Activated effector memory CD4-positive, alpha-beta T cell treated with Interleukin-2 at 50 U/mL for 16 hours (primary cell): ENCODE data around the gene SCNM1.
A peak's percentile ranks its signal among the peaks of the same experiment; 100 is the strongest.

Source experiments
- DNase-seq: peaks from one replicate; pipeline ENCODE4 v3.0.0-alpha.2; 2020

Gene SCNM1, protein sequence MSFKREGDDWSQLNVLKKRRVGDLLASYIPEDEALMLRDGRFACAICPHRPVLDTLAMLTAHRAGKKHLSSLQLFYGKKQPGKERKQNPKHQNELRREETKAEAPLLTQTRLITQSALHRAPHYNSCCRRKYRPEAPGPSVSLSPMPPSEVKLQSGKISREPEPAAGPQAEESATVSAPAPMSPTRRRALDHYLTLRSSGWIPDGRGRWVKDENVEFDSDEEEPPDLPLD

DNA sequence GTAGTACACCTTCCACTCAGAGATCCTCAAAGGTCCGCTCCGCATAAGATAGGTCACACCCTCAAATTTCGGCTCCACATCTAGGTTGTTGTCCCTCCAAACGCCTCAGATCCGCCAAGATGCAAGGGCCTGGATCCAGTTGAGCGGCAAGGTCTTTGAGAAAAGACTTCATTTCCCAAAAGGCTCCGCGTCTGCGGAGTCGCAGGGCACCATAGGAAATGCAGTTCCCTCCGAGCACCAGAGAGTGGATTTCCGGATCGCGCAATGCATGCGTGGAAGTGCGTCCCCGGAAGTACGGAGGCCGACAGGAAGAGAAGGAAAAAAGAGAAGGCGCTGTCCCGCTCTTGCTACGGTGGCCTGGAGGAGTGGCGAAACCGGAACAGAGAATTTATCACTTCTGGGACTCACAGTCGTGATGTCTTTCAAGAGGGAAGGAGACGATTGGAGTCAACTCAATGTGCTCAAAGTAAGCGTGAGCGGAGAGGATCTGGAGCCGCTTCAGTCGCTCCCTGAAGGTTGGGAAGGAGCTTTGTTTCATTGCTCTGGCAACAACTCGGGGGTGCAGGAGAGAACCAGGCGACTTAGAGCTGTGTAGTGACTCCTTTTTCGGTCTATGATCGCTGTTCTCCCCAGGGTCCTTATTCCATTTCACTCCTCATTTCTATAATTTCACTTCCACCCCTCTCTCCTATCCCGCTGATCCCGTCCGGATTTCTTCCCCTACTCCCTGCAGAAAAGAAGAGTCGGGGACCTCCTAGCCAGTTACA lies at the start of gene SCNM1, which contains the start of gene LYSMD1:
TSS of gene SCNM1 (plus strand) at position 407 of the 767 bp plus-strand sequence. CDS start at position 416, 9 bp downstream.
TSS of gene LYSMD1 (minus strand) at position 165 of the 767 bp plus-strand sequence. CDS start 644 bp downstream, outside the sequence.
- peak; percentile 94 for DNase-seq

DNA sequence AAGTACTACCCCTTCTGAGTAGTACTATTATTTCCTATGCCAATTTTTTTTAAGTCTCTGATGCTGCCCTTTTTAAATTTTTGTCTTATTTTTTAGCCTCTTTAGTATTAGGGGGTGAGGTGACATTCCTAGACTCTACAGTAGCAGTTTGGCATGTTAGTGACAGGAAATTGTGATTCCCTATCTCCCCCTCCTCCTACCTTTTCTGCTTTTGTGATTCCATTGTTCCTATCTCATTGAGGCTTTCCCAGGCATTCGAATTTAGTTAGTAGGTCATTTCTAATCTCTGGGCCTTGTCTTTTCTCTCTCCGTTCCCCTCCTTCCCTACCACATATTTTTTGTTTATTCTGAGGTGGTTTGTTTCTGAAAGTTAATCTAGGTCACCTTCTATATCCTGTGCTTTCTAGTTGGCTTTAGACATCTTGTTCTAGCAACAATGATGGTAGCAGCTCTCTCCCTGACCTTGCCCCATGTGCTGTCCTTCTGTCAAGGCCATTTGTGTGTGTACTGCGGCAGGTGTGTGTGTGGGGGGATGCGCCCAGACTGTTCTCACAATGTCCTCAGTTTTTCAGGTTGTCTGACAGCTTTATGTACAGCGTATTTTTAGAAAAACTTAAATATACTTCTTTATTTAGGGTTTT lies 41.1 kb upstream of the SCNM1 start:
- no peak for DNase-seq

DNA sequence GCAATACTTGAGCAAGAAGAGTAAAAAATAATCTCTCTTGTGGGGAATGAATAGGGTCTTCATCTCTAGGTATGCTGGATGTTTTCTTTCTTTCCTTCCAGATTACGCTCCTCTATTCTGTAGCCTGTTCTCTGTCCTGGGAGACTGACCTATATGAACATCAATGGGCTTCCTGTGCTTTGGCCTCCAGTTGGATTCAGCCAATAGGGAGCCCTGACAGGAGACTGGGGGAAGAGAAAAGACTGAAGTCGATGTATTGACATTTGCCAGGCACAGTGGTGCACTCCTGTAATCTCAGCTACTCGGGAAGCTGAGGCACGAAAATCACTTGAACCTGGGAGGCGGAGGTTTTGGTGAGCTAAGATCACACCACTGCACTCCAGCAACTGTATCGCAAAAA lies 37.1 kb upstream of the SCNM1 start:
- no peak for DNase-seq

DNA sequence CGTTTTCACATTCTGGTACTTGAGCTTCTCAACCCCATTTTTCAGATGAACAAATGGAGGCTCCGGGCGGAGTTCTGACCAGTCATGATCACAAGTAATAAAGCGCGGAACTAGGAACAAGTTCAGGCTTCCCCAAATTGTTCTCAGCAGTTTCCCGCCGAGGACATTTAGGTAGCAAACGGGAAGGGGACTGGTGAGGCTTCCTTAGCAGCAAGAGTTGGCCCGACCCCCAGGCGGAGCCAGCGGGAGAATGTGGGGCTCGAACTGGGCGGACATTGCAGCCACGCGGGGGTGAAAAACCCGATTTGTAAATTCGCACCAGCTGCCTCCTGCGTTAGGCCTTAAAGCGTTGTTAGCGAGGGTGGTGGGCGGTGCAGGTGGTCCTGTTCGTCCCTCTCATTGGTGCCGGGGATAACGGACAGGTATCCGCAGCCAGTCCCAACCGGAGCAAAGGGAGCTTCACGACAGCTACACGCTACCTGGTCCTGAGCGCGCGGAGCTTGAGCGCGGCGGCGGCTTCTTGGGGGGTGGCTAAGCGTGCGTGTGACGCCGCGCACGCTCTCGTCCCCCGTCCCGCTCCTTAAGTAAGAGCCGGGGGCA lies 34.9 kb upstream of the SCNM1 start:
- DNase-seq = peak; percentile 57

DNA sequence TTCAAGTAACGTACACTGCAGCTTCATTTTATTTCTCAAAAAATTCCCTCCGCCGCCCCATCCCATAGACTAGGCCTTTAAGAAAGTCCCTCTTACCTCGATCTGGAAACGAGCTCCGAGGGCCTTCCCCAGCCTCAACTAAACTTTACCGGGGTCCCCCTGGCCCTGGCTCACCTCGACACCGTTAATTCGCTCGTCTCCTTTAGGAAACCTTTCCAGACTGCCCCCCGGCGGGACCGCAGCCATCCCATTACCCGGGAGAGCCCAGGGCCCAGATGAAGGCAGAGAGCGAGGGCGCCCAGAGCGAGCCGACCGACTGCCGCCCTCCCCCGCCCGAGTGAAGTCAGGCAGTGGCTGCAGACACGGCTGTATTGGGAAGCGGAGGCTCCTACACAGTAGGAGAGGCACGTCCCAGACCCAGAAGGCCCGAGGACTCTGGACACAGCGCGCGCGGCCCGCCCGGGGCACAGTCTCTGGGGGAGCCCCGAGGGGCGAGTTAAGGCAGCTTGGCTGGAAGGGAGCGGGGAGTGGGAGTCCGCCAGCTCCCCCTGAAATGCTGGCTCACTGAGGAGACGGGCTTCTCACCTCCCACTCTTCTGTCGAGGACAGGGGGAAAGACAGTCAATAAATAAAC lies 34.1 kb upstream of the SCNM1 start:
- DNase-seq = no peak

DNA sequence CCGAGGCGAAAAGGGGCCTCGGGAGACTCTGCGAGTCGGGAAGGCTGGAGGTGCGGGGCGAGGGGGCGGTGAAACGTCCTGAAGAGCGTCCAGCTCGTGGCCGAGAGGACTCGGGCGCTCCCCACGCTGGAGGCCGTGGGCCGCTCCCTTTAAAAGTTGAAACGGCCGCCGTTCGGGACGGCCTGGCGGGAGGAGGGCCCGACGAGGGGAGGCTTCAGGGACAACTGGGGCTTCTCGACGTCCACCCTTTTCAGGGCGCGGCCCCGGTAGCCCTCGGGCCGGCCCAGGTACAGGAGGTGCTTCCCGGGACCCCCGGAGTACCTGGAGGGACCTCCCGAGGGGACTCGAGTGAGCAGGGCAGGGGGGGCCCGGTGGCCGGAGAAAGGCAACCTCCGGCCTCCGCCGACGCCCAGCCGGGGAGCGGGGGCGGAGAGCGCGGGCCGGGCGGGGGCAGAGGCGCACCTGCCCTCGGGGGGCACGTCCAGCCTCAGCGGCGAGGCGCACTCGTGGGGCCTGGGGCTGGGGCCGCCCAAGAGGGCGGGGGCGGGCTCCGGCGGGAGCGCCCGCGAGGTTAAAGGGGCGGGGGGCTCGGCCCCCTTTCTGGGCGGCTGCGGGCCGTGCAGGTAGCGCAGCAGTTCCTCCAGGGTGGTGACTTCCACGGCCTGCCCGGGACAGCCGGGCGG lies 33.5 kb upstream of the SCNM1 start:
- DNase-seq = no peak

DNA sequence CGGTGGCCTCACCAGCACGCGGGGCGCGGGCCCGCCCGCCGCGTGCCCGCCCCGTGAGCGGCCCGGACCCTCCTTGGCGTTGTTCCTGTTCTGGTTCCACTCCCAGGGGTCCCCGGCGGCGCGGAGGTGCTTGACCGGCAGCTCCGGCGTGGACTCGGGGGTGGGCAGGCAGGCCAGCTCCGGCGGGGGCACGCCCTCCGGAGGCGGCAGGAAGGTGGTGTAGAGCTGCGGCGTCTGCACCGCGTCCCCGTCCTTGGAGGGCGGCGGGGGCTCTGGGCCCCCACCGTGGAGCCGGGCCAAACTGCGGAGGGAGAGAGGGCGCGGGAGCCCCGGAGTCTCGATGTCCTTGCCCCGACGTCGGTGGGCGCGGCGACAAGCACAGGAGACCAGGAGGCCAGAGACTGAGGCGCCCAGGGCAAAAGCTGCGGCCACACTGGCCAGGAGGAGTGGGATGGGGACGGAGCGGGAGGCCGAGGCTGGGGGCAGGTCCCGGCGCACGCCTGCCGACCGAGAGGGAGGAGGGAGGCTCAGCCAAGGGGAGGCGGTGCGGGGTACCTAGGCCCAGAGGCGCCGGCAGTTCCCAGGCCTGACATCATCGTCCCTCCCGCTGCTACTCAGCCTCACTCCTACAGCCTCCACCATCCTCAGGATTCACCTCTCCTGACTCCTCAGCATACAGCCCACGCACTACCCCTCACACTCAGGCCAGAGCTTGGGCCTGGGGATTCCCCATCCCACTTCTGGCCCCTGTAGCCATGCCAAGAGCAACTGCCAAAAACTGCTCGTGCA lies 32.7 kb upstream of the SCNM1 start:
- no peak for DNase-seq

DNA sequence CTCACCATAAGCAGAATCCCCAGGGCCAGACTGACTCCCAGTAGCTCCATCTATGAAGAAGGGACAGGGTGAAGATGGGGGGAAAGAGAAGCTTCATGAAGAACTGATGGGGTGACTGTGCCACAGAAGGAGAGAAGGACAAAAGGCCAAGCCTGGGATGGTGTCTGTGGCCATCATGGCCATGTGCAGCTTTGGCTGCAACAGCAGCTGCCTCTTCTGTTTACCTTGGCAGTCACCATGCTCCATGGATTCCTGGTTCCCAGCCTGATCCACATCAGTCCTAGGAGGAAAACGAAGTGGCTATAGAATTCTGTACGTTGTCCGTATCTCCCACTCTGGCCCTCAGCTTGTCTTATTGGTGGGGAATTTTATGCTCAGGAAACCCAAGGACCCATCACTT lies 31.5 kb upstream of the SCNM1 start:
- DNase-seq = no peak

DNA sequence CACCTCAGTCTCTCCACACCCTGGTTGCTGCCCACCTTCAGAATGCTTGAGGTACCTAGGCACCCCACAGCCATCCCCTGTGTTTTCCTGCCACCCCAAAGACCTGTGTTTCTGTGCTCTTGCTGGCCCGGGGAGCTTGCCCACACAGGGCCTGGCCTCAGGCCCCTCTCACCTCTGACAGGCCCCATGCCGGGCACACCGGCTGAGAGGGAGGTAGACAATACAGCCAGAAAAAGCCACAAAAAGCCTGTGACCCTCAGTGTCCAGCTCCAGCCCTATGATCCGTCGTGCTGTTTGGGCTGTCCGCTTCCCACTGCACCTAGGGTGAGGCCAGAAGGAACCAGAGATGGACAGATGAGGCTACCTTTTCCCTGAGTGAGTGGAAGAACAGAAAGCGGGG lies 31.0 kb upstream of the SCNM1 start:
- no peak for DNase-seq

DNA sequence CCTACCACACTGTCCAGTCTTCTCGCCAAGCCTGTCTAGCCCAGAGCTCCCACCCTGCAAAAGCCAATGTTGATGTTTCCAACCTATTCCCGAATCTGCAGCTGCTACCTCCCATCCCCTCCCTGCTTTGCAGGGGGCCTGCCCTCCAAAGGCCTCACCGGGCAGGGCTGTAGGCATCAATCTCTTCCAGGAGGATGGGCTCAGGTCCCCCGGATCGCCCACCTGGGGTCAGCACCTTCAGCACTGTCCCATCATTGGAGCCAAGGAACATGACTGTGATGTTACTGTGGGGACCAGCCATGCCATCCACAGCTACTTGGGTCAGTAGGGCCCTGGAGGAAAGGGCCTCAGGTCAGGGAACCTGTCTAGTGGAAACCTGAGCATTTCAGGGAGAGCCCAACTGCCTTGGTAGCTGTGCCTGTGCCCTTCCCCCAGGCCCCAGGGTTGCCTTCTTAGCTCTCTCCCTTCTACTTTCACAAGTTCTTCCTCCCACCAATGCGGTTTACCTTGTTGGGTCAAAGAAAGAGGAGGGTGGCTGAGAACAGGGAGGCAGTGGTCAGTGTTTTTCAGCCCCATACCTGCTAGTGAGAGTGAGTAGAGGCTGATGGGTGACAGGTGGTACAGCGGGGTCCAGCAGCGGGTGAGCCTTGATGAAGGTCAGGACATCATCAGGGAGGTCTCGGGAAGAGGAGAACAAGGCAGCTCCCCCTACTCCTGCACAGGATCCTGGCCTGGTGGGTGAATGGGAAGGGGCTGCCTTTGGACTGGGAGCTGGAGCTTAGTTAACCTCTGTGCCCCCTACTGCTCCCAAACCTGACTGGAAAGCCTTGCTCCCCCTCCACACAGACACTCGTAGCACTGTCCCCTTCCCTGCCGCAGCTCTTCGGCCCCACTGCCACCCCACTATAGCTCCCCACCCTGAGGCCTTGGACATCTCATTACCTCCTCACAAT lies 30.2 kb upstream of the SCNM1 start:
- DNase-seq = no peak

DNA sequence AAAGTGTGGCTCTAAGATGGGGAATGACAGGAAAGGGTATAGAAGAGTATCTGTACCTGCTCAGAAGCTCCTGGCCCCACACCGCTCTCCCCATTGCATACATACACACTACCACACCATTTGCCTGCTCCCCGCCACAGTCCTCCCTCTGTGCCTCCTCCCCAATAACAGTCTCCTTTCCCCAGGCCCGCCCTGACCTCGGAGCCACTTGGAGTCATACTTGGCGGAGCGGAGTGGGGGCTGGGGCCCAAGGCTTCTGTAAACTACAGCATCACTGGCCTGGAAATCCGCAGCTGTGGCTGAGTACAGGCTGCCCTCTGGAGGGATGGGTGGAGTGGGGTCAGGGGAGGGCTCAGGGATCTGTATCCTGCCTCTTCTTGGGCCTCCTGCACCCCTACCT lies 28.2 kb upstream of the SCNM1 start:
- no peak for DNase-seq

DNA sequence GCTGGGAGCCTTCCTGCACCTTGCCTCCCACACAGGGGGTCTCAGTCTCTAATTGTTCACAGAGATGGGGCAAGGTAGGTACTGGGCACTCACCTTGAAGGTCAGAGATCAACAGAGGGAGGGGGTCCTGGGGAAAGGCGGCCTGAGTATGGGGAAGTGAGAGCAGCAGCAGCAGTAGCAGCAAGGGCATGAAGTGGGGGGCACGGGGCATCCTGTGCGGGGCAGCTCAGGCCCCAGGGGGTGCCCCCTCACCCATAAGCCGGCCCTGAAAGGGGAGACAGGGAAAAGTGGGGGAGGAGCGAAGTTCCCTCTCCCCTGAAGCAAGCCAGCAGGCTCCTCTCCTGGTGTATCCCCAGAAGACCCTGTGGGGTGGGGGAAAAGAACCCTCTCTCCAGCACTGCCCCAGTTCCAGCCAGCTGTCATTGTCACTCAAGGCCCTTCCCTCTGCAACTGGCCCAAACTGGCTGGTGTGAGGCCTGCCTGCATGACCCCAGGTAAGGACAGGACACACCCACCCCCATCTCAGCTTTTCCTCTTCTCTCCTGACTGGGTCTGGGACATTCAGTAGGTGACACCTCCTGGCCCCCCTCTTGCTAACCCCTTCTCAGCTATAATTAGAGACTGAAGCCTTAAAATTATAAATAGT lies 23.4 kb upstream of the SCNM1 start:
- no peak for DNase-seq

DNA sequence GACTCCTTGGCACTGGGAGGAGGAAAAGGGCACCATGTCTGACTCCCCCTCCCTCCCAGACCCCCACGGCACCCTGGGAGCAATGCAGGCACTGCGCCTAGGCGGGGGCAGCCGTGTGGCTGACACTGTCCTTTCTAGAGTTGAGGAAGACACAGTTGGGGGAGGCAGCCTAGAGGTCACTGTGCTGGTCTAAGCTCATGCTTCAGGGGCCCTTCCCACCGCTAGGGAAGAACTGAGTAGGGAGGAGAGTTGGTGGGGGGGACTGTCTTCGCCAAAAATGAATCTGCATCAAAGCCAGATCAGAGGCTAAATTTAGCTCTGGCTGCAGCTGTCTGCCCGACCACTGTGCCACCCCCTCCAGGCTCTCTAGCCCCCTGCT lies 22.9 kb upstream of the SCNM1 start:
- no peak for DNase-seq

DNA sequence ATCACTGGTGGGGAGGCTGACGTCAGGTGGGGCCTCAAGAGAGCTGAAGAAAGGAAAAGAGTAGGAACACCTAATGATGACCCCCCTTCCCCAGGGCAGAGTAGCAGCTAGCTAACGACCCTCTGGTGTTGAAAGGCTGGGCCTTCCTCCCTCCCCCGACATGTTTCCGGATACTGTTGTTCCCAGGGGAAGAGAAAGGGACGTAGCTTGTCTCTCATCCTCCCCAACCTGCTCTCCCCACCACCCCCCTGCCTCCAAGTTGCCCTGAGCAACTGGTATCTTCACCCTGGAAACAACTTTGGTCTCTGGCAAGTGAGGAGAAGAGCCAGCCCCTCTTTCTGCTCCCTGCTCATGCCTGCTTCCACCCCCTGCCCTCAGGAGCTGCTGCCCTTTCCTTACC lies 22.0 kb upstream of the SCNM1 start:
- DNase-seq = no peak

DNA sequence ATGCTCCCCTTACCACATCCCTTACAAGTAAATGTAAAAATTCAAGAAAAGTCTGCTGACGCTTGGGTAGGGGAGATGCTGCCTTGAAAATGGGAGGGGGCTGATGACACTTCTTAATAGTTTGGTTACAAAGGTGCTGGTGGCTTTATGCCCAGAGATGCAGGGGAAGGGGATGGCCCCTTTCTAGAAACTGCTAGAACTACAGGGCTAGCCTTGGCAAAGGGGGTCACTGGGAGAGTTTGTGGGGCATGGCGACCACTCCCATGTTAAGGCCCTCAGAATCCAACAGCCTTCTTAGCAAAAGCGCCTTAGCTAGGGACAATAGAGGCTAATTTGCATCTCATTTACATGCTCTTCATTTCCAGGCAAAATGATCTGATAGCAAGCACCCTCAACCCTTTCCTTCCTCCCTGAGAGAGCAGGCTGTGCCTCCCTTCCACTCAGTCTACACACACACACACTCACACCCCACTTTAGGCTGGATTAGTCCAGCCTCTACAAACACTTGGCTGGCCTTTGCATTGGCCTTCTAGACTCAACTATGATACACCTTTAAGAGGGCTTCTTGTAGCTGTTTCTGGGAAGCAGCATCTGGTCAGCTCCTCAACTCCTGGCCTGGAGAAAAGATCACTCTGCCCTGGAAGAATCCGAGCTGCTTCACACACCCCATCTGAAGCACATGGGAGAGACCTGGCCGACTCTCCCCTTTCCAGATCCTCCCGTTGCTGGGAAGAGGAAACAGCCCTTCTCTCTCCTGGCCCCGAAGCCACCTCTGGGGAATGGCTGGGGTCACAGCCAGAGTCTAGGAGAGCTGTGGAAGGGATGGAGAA lies 21.3 kb upstream of the SCNM1 start:
- DNase-seq = no peak

DNA sequence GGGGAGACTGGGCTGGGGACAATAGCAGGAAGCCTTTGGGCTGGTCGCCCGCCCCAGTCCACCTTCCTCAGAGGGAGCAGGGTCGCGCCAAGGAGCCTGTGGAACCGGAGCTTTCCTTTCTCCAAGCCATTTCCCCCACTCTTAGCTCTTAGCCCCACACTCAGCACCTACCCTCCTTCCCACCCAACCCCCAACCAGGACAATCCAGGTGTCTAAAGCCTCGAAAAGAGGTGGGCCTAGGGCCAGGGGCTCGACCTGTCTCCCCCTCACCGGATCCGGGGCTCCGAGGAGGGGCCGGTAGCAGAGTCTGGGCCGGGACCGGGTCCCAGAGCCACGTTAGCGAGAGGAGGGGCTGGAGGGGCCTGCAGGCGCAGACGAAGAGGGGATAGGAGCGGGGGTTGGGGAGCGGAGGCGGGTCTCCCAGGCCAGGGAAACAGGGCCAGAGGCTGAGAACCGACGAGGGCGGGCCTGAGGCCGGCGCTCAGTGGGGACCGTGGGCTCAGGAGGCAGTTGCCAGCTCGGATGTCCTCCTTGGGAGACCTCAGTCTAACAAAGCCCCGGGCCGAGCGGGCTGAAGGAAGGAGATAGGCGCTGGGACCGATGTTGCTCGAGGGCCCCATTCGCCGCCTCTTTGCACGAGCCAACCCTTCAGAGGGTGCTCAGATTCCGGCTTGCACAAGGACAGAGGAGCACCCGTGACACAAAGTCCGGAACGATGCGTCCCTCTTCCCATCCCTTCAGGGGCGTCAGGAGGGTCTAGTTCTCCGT lies 20.5 kb upstream of the SCNM1 start:
- DNase-seq = no peak

DNA sequence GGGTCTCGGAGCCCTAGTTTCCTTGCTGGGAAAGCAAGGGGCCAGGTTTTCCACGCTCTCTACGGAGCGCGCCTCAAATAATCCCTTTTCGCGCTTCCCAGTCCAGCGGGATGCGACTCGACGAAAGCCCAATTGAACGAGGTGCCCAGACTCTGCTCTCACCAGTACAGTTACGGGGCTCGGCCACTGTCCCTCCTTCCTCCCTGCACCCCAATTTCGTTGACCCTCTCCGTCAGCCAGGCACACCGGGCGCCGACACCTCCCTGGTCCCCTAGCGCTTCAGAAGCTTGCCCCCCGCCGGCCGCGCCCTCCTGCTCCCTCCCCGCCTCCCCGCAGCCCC lies 19.9 kb upstream of the SCNM1 start:
- no peak for DNase-seq

DNA sequence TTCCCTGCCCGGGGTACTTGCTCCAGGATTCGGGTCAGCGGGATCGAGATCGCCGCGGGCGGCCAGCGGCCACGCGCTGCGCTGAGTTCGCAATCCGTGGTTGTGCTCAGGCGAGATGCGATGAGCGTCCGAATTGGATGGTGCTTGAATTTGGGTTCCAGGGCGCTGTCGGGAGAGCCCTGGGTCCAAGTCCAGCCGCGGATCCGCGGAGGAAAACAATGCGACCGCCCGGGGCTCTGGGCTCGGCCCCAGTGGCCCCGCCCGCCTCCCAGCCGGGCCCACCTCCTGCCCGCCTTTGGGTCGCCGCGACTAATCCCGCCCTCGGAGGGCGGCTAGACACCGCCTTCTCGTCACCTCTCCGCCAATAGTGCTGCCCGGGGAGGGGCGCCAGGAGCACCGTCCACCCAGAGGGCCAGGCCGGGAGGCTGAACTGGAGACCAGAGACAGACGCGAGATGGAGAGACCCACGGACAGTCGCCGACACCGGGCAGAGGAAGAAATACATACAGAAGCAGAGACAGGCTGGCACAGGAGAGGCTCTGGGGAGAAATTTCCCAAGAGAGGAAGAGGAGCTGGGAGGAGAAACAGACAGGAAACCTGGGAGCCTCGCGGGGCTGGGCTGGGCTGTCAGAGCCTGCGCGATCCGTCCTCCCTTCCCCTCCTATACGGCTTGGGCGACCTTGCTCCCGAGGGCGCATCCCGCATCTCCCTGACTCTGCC lies 19.4 kb upstream of the SCNM1 start, which contains the start of gene SEMA6C:
TSS of gene SEMA6C (minus strand) at position 220 of the 720 bp plus-strand sequence. CDS start 4,010 bp downstream, outside the sequence.
- DNase-seq = peak; percentile 83
